Stimulated activated CD4-positive, alpha-beta T cell treated with anti-CD3 and anti-CD28 coated beads, TNF-alpha, amount 100 ng/mL, for 24 hours (primary cell): ENCODE measurements around the gene WDR46.

Experiments
- DNase-seq, 3 experiments: peaks; one replicate each; pipeline ENCODE4 v3.0.0-alpha.2; 2020; ENCODE audit warnings: low read depth in 3 of 3

Gene WDR46

GRCh38 chr6:33313709-33314514 is 24.9 kb upstream of the WDR46 start, which contains the start of gene TAPBP:
Gene TAPBP, minus strand, starts transcription at chr6:33314078. Its CDS starts 37 bp downstream, at chr6:33314041.
- peak; percentile 69 to 85 (median 79) for DNase-seq

- DNase-seq = peak in 2 of 3 experiments; percentile 40 to 47
These were observed 24.2 kb upstream of the WDR46 start for GRCh38 chr6:33313105-33313708.

GRCh38 chr6:33312361-33313104 is 23.5 kb upstream of the WDR46 start:
- peak; percentile 58 to 78 (median 70) for DNase-seq

- no peak for DNase-seq
These were observed 17.3 kb upstream of the WDR46 start for GRCh38 chr6:33306356-33306755.

GRCh38 chr6:33305052-33305451 is 16.0 kb upstream of the WDR46 start:
- no peak for DNase-seq

- no peak for DNase-seq
These were observed 15.2 kb upstream of the WDR46 start for GRCh38 chr6:33304216-33304615.

- no peak for DNase-seq
These were observed 12.8 kb upstream of the WDR46 start for GRCh38 chr6:33301877-33302276.

GRCh38 chr6:33299237-33299944 is 10.4 kb upstream of the WDR46 start:
- peak; percentile 85 to 93 (median 91) for DNase-seq

- peak in 1 of 3 experiments; percentile 56 for DNase-seq
These were observed 9.8 kb upstream of the WDR46 start, which contains the start of gene RGL2 for GRCh38 chr6:33298773-33299236. Gene RGL2, minus strand, starts transcription at chr6:33298942. Its CDS starts 332 bp downstream, at chr6:33298610.

GRCh38 chr6:33297956-33298772 is 9.1 kb upstream of the WDR46 start:
- peak in 1 of 3 experiments; percentile 54 for DNase-seq

GRCh38 chr6:33297406-33297955 is 8.4 kb upstream of the WDR46 start:
- no peak for DNase-seq

- no peak for DNase-seq
These were observed 7.9 kb upstream of the WDR46 start for GRCh38 chr6:33296797-33297405.

GRCh38 chr6:33295621-33296369 is 6.8 kb upstream of the WDR46 start:
- DNase-seq = no peak

GRCh38 chr6:33294086-33294823 is 5.2 kb upstream of the WDR46 start:
- no peak for DNase-seq

- no peak for DNase-seq
These were observed 4.1 kb upstream of the WDR46 start for GRCh38 chr6:33292996-33293682.

- no peak for DNase-seq
These were observed 1.4 kb upstream of the WDR46 start for GRCh38 chr6:33290459-33290858.

- no peak for DNase-seq
These were observed 811 bp upstream of the WDR46 start for GRCh38 chr6:33289784-33290315.
